HCT116 (cell line): ENCODE measurements around the gene CHKA. TPM values are rescaled to one million over a fixed set of nuclear protein-coding genes. Genes with fewer than 3 reads are reported as not detected.
A peak's percentile ranks its signal among the peaks of the same experiment; 100 is the strongest.

Source experiments
- ATAC-seq: fragments of 200-7000 bp; cut with Tn5 transposase; 2 replicates; pipeline ENCODE4 v1.9.1; 2020; ENCODE audit warnings: mild to moderate bottlenecking, moderate library complexity
- BruUV-seq: library from RNA; stranded (reverse); fragments of 400-500 nt; replicated peaks from 2 replicates; lab custom pipeline; 2021; lab: Mats Ljungman, UMichigan
- CTCF ChIA-PET: fragments of 300-600 bp; sonication (Branson Sonifier 250); formaldehyde crosslinking; loops from one replicate; lab custom pipeline; 2021; ENCODE audit warnings: antibody characterized with exemption; lab: Charles Lee
- POLR2A ChIA-PET: fragments of 300-600, 350-600 bp; sonication (Branson Sonifier 250); formaldehyde crosslinking; loops from one replicate; lab custom pipeline; 2021; ENCODE audit warnings: antibody characterized with exemption; lab: Charles Lee
- RAD21 ChIA-PET, 2 experiments: fragments of 300-600 bp; sonication (Branson Sonifier 250); formaldehyde crosslinking; loops; one replicate each; lab custom pipeline; 2023; ENCODE audit warnings: low total read pairs in 2 of 2; ENCODE audit not compliant: uncharacterized antibody in 2 of 2, unreplicated experiment in 2 of 2, low non-redundant PET in 1 of 2; lab: Charles Lee
- DNase-seq: peaks from one replicate; pipeline ENCODE4 v3.0.0-alpha.2; 2010; ENCODE audit warnings: low read depth, low spot score
- H2AFZ ChIP-seq: fragments of 200-600 bp; shearing (Covaris generic), sonication (generic); 2 replicates; pipeline ENCODE4 v1.6.1; 2017; ENCODE audit warnings: low read depth, mixed run types, mixed read lengths, antibody characterized with exemption, low read length; ENCODE audit not compliant: poor library complexity, severe bottlenecking
- H3K27ac ChIP-seq: 2 replicates; pipeline ENCODE4 v1.5.1; 2012; ENCODE audit warnings: low read depth, low read length
- H3K27me3 ChIP-seq: fragments of 200-600 bp; sonication (generic); 2 replicates; pipeline ENCODE4 v1.6.1; 2016; ENCODE audit warnings: mixed run types, low read length, mixed read lengths; ENCODE audit not compliant: insufficient read depth
- H3K36me3 ChIP-seq, 2 experiments: fragments of 200-500 bp in 1 of 2; fragments of 200-600 bp in 1 of 2; sonication (Bioruptor generic) in 1 of 2; sonication (generic) in 1 of 2; 2 replicates each; pipeline versions ENCODE4 v1.5.1 to v1.6.1; 2014 to 2016; ENCODE audit warnings: low read length in 2 of 2, inconsistent platforms in 1 of 2, mixed read lengths in 1 of 2, mixed run types in 1 of 2; ENCODE audit not compliant: insufficient read depth in 2 of 2, control insufficient read depth in 1 of 2
- H3K4me1 ChIP-seq, 2 experiments: fragments of 200-600 bp in 1 of 2; sonication (generic) in 1 of 2; 2 replicates each; pipeline versions ENCODE4 v1.5.1 to v1.6.1; 2012 to 2017; ENCODE audit warnings: low read length in 2 of 2, inconsistent platforms in 1 of 2, mild to moderate bottlenecking in 1 of 2, mixed read lengths in 1 of 2, mixed run types in 1 of 2, moderate library complexity in 1 of 2; ENCODE audit not compliant: insufficient read depth in 2 of 2, control insufficient read depth in 1 of 2
- H3K4me2 ChIP-seq: fragments of 200-600 bp; sonication (generic); 2 replicates; pipeline ENCODE4 v1.6.1; 2017; ENCODE audit warnings: mixed run types, low read length, mixed read lengths
- H3K4me3 ChIP-seq, 2 experiments: fragments of 200-600 bp in 1 of 2; sonication (generic) in 1 of 2; replicated peaks in 1 of 2; 2 replicates each; pipeline ENCODE4 v1.5.1; 2011 to 2016; ENCODE audit warnings: low read length in 2 of 2, control low read depth in 1 of 2, low read depth in 1 of 2, mild to moderate bottlenecking in 1 of 2, mixed read lengths in 1 of 2, mixed run types in 1 of 2
- H3K79me2 ChIP-seq: fragments of 200-600 bp; sonication (generic); 2 replicates; pipeline ENCODE4 v1.6.1; 2017; ENCODE audit warnings: mild to moderate bottlenecking, mixed run types, low read length, moderate library complexity, mixed read lengths; ENCODE audit not compliant: insufficient read depth
- H3K9ac ChIP-seq: fragments of 200-600 bp; sonication (generic); 2 replicates; pipeline ENCODE4 v1.6.1; 2016; ENCODE audit warnings: low read length, mixed read lengths
- H3K9me2 ChIP-seq: fragments of 200-600 bp; sonication (generic), shearing (Covaris generic); 2 replicates; pipeline ENCODE4 v1.6.1; 2017; ENCODE audit warnings: mixed run types, mild to moderate bottlenecking, moderate library complexity; ENCODE audit not compliant: insufficient read depth
- H3K9me3 ChIP-seq, 2 experiments: fragments of 200-500 bp in 1 of 2; fragments of 200-600 bp in 1 of 2; sonication (Bioruptor generic) in 1 of 2; sonication (generic) in 1 of 2; 2 replicates each; pipeline ENCODE4 v1.6.1; 2014 to 2017; ENCODE audit warnings: low read length in 2 of 2, mixed read lengths in 2 of 2, inconsistent platforms in 1 of 2, low read depth in 1 of 2, mild to moderate bottlenecking in 1 of 2, mixed run types in 1 of 2, moderate library complexity in 1 of 2; ENCODE audit not compliant: control insufficient read depth in 1 of 2, insufficient read depth in 1 of 2
- H4K20me1 ChIP-seq: fragments of 200-600 bp; sonication (generic), shearing (Covaris generic); 2 replicates; pipeline ENCODE4 v1.6.1; 2017; ENCODE audit warnings: mixed run types, mild to moderate bottlenecking, moderate library complexity; ENCODE audit not compliant: insufficient read depth
- CEBPB ChIP-seq: IDR thresholded peaks from 2 replicates; pipeline ENCODE4 v1.6.1; 2012; ENCODE audit warnings: low read depth
- EGR1 ChIP-seq: IDR thresholded peaks from 2 replicates; pipeline ENCODE4 v1.6.1; 2012; ENCODE audit warnings: low read depth
- EZH2 ChIP-seq: fragments of 200-600 bp; sonication (generic); IDR thresholded peaks from 2 replicates; pipeline ENCODE4 v1.6.1; 2017; ENCODE audit warnings: antibody characterized with exemption, mixed run types
- RAD21 ChIP-seq: IDR thresholded peaks from 2 replicates; pipeline ENCODE4 v1.6.1; 2012; ENCODE audit warnings: low read depth, mild to moderate bottlenecking
- SRF ChIP-seq: IDR thresholded peaks from 2 replicates; pipeline ENCODE4 v1.6.1; 2012; ENCODE audit warnings: low read depth
- intact Hi-C: fragments of 100-400 bp; cut with micrococcal nuclease; formaldehyde crosslinking; loops from 2 replicates; pipeline ENCODE4 v1.10.0; 2022
- total RNA-seq: library from RNA; stranded (reverse); gene quantifications from one replicate; pipeline ENCODE4 v1.2.1, GENCODE V29; 2021; ENCODE audit not compliant: unreplicated experiment
- TF ChIP-seq, protein P1 (sequence below): IDR thresholded peaks from 2 replicates; pipeline ENCODE4 v1.6.1; 2012; ENCODE audit warnings: low read depth
- TF ChIP-seq, protein P2 (sequence below), 3 experiments: fragments of 200-600 bp in 1 of 3; sonication (generic) in 1 of 3; IDR thresholded peaks in 2 of 3; conservative IDR thresholded peaks in 1 of 3; 2 replicates each; pipeline ENCODE4 v1.5.1; 2012 to 2017; ENCODE audit warnings: low read depth in 2 of 3, low read length in 2 of 3, antibody characterized with exemption in 1 of 3, borderline replicate concordance in 1 of 3, control low read depth in 1 of 3, mild to moderate bottlenecking in 1 of 3, mixed read lengths in 1 of 3, mixed run types in 1 of 3, moderate library complexity in 1 of 3; ENCODE audit not compliant: insufficient read depth in 1 of 3

The CHKA gene
- total RNA-seq, 1 experiment from 2014 or later, result 33.1 TPM

DNA sequence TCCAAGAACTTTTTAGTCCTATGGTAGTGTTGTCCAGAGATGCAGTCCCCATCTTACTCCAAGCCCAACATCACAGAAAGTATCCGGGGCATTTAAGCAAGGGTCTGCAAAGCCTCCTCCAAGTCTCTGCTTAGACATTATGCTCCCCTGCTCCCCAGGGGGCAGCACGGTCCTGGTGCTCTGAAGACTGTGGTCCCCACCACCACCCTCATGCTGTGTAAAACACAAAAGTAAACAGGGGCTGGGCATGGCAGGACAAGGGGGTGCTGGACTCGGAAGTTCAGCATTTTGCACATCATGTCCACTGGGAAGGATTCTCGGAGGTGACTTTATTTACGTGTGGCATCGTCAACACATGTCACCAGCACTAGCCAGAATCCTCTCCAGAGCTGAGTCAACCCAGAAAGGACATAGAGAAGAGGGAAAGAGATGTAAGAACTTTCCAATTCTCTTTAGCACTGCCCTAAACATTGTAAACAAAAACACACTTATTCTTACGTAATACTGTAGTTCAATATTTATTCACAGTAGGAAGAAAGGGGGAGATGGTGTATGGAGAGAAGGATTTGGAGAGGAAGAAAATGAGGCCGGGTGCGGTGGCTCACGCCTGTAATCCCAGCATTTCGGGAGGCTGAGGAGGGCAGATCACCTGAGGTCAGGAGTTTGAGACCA lies 44.7 kb downstream of the CHKA start:
- BruUV-seq, result no TSS peak
- Histone ChIP-seq H3K9me2 (no peaks in the 10 kb centered on the region), H3K27me3 (no peaks in the 10 kb centered on the region), H3K9ac (no peak overlapping the region), H2AFZ (no peak overlapping the region), H4K20me1 (no peaks in the 10 kb centered on the region; the same call in 1 of the 2 replicates), H3K36me3 (peaks cover 3 to 16% of the 10 kb centered on the region in 2 experiments; a peak in 2 of 4 replicates), H3K79me2 (peaks cover 8% of the 10 kb centered on the region; the same call in 1 of the 2 replicates), H3K27ac (no peak overlapping the region), H3K4me2 (no peak overlapping the region), H3K9me3 (no peaks in the 10 kb centered on the region), H3K4me1 (no peaks in the 10 kb centered on the region; a peak in 1 of 4 replicates), H3K4me3 (no peak overlapping the region)
- RAD21 ChIA-PET, result no interaction called here
- TF ChIP-seq SRF (no peak), EGR1 (no peak), RAD21 (peak; percentile 39; the same call in 1 of the 2 replicates), EZH2 (no peak), CEBPB (no peak)
- TF ChIP-seq, protein P1, sequence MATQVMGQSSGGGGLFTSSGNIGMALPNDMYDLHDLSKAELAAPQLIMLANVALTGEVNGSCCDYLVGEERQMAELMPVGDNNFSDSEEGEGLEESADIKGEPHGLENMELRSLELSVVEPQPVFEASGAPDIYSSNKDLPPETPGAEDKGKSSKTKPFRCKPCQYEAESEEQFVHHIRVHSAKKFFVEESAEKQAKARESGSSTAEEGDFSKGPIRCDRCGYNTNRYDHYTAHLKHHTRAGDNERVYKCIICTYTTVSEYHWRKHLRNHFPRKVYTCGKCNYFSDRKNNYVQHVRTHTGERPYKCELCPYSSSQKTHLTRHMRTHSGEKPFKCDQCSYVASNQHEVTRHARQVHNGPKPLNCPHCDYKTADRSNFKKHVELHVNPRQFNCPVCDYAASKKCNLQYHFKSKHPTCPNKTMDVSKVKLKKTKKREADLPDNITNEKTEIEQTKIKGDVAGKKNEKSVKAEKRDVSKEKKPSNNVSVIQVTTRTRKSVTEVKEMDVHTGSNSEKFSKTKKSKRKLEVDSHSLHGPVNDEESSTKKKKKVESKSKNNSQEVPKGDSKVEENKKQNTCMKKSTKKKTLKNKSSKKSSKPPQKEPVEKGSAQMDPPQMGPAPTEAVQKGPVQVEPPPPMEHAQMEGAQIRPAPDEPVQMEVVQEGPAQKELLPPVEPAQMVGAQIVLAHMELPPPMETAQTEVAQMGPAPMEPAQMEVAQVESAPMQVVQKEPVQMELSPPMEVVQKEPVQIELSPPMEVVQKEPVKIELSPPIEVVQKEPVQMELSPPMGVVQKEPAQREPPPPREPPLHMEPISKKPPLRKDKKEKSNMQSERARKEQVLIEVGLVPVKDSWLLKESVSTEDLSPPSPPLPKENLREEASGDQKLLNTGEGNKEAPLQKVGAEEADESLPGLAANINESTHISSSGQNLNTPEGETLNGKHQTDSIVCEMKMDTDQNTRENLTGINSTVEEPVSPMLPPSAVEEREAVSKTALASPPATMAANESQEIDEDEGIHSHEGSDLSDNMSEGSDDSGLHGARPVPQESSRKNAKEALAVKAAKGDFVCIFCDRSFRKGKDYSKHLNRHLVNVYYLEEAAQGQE, result no peak
- TF ChIP-seq, protein P2, sequence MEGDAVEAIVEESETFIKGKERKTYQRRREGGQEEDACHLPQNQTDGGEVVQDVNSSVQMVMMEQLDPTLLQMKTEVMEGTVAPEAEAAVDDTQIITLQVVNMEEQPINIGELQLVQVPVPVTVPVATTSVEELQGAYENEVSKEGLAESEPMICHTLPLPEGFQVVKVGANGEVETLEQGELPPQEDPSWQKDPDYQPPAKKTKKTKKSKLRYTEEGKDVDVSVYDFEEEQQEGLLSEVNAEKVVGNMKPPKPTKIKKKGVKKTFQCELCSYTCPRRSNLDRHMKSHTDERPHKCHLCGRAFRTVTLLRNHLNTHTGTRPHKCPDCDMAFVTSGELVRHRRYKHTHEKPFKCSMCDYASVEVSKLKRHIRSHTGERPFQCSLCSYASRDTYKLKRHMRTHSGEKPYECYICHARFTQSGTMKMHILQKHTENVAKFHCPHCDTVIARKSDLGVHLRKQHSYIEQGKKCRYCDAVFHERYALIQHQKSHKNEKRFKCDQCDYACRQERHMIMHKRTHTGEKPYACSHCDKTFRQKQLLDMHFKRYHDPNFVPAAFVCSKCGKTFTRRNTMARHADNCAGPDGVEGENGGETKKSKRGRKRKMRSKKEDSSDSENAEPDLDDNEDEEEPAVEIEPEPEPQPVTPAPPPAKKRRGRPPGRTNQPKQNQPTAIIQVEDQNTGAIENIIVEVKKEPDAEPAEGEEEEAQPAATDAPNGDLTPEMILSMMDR (IDR thresholded peaks at IDR 0.05 in 2 of 3, conservative IDR thresholded peaks at IDR 0.05 in 1 of 3; ENCODE audit: borderline replicate concordance in 1 of 3, insufficient read depth in 1 of 3, low read depth in 2 of 3, low read length in 2 of 3), result peak in 1 of 3 experiments; percentile 3; a peak in 1 of 6 replicates
- DNase-seq (no peak), ATAC-seq (no peak)
- POLR2A ChIA-PET, result no interaction called here
- intact Hi-C loops, result no loop called here
- CTCF ChIA-PET, result no interaction called here
